Measurements from ENCODE around the gene BIN1. TPM values are rescaled to one million over a fixed set of nuclear protein-coding genes. Genes with fewer than 3 reads are reported as not detected.

The BIN1 gene
- total RNA-seq, 1 donor from 2014 or later = 182 TPM

- H3K4me3 Mint-ChIP-seq (ENCODE audit: unreplicated experiment) = no peak overlapping the region
- peaks cover 13% of the 10 kb centered on the region for H3K27me3 Mint-ChIP-seq (ENCODE audit: unreplicated experiment)
- peaks cover 9% of the 10 kb centered on the region for H3K36me3 Mint-ChIP-seq (ENCODE audit: low read depth, unreplicated experiment)
- peaks cover 38% of the 10 kb centered on the region for H3K4me1 Mint-ChIP-seq (ENCODE audit: unreplicated experiment)
- H3K9me3 Mint-ChIP-seq (ENCODE audit: unreplicated experiment) = no peaks in the 10 kb centered on the region
- TF ChIP-seq, protein P1, sequence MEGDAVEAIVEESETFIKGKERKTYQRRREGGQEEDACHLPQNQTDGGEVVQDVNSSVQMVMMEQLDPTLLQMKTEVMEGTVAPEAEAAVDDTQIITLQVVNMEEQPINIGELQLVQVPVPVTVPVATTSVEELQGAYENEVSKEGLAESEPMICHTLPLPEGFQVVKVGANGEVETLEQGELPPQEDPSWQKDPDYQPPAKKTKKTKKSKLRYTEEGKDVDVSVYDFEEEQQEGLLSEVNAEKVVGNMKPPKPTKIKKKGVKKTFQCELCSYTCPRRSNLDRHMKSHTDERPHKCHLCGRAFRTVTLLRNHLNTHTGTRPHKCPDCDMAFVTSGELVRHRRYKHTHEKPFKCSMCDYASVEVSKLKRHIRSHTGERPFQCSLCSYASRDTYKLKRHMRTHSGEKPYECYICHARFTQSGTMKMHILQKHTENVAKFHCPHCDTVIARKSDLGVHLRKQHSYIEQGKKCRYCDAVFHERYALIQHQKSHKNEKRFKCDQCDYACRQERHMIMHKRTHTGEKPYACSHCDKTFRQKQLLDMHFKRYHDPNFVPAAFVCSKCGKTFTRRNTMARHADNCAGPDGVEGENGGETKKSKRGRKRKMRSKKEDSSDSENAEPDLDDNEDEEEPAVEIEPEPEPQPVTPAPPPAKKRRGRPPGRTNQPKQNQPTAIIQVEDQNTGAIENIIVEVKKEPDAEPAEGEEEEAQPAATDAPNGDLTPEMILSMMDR (IDR thresholded peaks at IDR 0.05; ENCODE audit: unreplicated experiment) = no peak
- DNase-seq (ENCODE audit: low spot score) = no peak
- no peak overlapping the region for H3K27ac Mint-ChIP-seq (ENCODE audit: unreplicated experiment)
Observed at GRCh38 chr2:127014224-127014623, 92.7 kb downstream of the BIN1 start.

GRCh38 chr2:127012868-127013267 lies 94.1 kb downstream of the BIN1 start:
- H3K27ac Mint-ChIP-seq (ENCODE audit: unreplicated experiment) = no peak overlapping the region
- peaks cover 9% of the 10 kb centered on the region for H3K36me3 Mint-ChIP-seq (ENCODE audit: low read depth, unreplicated experiment)
- no peak for DNase-seq (ENCODE audit: low spot score)
- peaks cover 11% of the 10 kb centered on the region for H3K27me3 Mint-ChIP-seq (ENCODE audit: unreplicated experiment)
- TF ChIP-seq, protein P1 (IDR thresholded peaks at IDR 0.05; ENCODE audit: unreplicated experiment) = no peak
- no peaks in the 10 kb centered on the region for H3K9me3 Mint-ChIP-seq (ENCODE audit: unreplicated experiment)
- peaks cover 38% of the 10 kb centered on the region for H3K4me1 Mint-ChIP-seq (ENCODE audit: unreplicated experiment)
- H3K4me3 Mint-ChIP-seq (ENCODE audit: unreplicated experiment) = no peak overlapping the region

DNA sequence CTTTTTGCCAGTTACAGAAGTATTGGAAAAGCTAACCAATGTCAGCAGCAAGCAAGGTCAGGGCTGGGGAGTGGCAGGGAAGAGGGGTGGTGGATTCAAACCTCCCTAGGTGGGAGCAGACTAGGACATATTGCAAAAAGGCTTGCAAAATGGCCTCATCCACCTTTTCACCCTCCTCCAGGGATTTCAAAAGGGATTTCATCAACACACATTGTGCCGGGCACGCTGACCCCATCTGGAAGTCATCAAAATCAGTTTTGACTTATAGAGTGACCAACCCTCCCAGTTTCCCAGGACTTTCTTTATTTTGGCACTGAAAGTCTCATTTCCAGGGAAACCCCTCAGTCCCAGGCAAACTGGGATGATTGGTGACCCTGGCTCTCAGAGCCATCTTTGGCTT lies 94.7 kb downstream of the BIN1 start:
- Mint-ChIP-seq H3K27ac (ENCODE audit: unreplicated experiment) (no peak overlapping the region), H3K36me3 (ENCODE audit: low read depth, unreplicated experiment) (peaks cover 9% of the 10 kb centered on the region)

DNA sequence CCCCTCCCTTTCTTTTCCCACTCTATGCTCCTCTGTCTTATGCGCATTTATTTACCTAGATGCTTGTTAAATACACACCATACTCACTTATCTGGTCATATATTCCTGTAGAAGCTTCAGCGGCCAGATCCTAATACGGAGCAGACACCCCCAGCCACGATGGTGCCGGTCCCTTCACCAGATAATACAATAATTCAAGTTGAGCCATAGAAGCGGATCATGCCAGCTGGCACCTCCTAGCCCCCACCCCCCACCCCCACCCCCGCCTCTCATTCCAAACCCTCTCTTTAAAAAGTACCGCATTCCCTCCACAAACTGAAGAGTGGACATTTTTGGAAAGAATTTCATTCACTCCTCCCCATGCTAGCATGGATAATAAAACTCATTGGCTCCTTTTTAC lies 95.2 kb downstream of the BIN1 start:
- Mint-ChIP-seq H3K36me3 (ENCODE audit: low read depth, unreplicated experiment) (peaks cover 9% of the 10 kb centered on the region), H3K27ac (ENCODE audit: unreplicated experiment) (no peak overlapping the region), H3K27me3 (ENCODE audit: unreplicated experiment) (peaks cover 11% of the 10 kb centered on the region), H3K9me3 (ENCODE audit: unreplicated experiment) (no peaks in the 10 kb centered on the region), H3K4me3 (ENCODE audit: unreplicated experiment) (no peak overlapping the region), H3K4me1 (ENCODE audit: unreplicated experiment) (peaks cover 43% of the 10 kb centered on the region)
- TF ChIP-seq, protein P1 (IDR thresholded peaks at IDR 0.05; ENCODE audit: unreplicated experiment) = no peak
- no peak for DNase-seq (ENCODE audit: low spot score)

More for the DNA sequence above, 94.7 kb downstream of the BIN1 start:
- Mint-ChIP-seq H3K9me3 (ENCODE audit: unreplicated experiment) (no peaks in the 10 kb centered on the region), H3K4me1 (ENCODE audit: unreplicated experiment) (peaks cover 39% of the 10 kb centered on the region), H3K27me3 (ENCODE audit: unreplicated experiment) (peaks cover 11% of the 10 kb centered on the region), H3K4me3 (ENCODE audit: unreplicated experiment) (no peak overlapping the region)
- TF ChIP-seq, protein P1 (IDR thresholded peaks at IDR 0.05; ENCODE audit: unreplicated experiment) = no peak
- no peak for DNase-seq (ENCODE audit: low spot score)

DNA sequence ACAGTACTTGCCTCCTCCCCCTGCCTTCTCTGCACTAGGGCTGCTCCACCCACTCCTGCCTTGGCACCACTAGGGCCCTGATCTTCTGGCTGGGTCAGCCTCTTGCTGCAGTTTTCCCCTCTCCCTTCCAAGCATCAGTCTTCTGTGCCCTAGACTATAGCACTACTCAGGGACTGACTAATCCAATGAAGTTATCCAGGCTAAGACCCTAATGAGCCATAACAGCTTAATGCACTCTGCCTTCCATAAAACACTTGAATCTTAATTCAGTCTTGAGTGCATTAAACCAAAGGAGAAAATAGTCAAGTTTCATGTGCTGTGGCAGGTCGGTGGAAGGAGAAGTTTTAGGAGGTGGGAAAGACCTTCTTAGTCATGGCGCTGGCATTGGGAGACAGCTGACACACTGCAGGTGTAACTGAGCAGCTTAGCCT lies 95.7 kb downstream of the BIN1 start:
- H3K4me3 Mint-ChIP-seq (ENCODE audit: unreplicated experiment) = no peak overlapping the region
- H3K27ac Mint-ChIP-seq (ENCODE audit: unreplicated experiment) = no peak overlapping the region
- TF ChIP-seq, protein P1 (IDR thresholded peaks at IDR 0.05; ENCODE audit: unreplicated experiment) = no peak
- no peaks in the 10 kb centered on the region for H3K9me3 Mint-ChIP-seq (ENCODE audit: unreplicated experiment)
- H3K4me1 Mint-ChIP-seq (ENCODE audit: unreplicated experiment) = peaks cover 48% of the 10 kb centered on the region
- peaks cover 11% of the 10 kb centered on the region for H3K27me3 Mint-ChIP-seq (ENCODE audit: unreplicated experiment)
- no peak for DNase-seq (ENCODE audit: low spot score)
- peaks cover 9% of the 10 kb centered on the region for H3K36me3 Mint-ChIP-seq (ENCODE audit: low read depth, unreplicated experiment)
